ENCODE measurements around the gene MUL1. TPM values are rescaled to one million over a fixed set of nuclear protein-coding genes. Genes with fewer than 3 reads are reported as not detected.

Gene MUL1
- total RNA-seq, 1 donor from 2014 or later, result 28.2 TPM

GRCh38 chr1:20469406-20470076 is 38.4 kb downstream of the MUL1 start:
- H3K27ac Mint-ChIP-seq, result no peak overlapping the region
- H3K4me1 Mint-ChIP-seq, result peaks cover 13% of the 10 kb centered on the region
- H3K9me3 Mint-ChIP-seq, result no peaks in the 10 kb centered on the region
- H3K4me3 Mint-ChIP-seq, result no peak overlapping the region
- no peaks in the 10 kb centered on the region for H3K36me3 Mint-ChIP-seq
- no peak for TF ChIP-seq CTCF (IDR thresholded peaks at IDR 0.05; ENCODE audit: unreplicated experiment)
- H3K27me3 Mint-ChIP-seq (ENCODE audit: low read depth), result peaks cover 20% of the 10 kb centered on the region
- no peak for DNase-seq (ENCODE audit: low spot score in 2 of 2, unreplicated experiment in 2 of 2)

- peaks cover 28% of the 10 kb centered on the region for H3K27me3 Mint-ChIP-seq (ENCODE audit: low read depth)
Observed at GRCh38 chr1:20466273-20466672, 41.7 kb downstream of the MUL1 start.

GRCh38 chr1:20465187-20465586 is 42.8 kb downstream of the MUL1 start:
- no peak for TF ChIP-seq CTCF (IDR thresholded peaks at IDR 0.05; ENCODE audit: unreplicated experiment)
- no peak overlapping the region for H3K27ac Mint-ChIP-seq
- no peak overlapping the region for H3K4me3 Mint-ChIP-seq
- peaks cover 9% of the 10 kb centered on the region for H3K4me1 Mint-ChIP-seq
- no peaks in the 10 kb centered on the region for H3K36me3 Mint-ChIP-seq
- H3K9me3 Mint-ChIP-seq, result no peaks in the 10 kb centered on the region
- DNase-seq (ENCODE audit: low spot score in 2 of 2, unreplicated experiment in 2 of 2), result no peak
- peaks cover 30% of the 10 kb centered on the region for H3K27me3 Mint-ChIP-seq (ENCODE audit: low read depth)

More at GRCh38 chr1:20466273-20466672, 41.7 kb downstream of the MUL1 start:
- peaks cover 9% of the 10 kb centered on the region for H3K4me1 Mint-ChIP-seq
- H3K9me3 Mint-ChIP-seq, result no peaks in the 10 kb centered on the region
- no peak for DNase-seq (ENCODE audit: low spot score in 2 of 2, unreplicated experiment in 2 of 2)
- no peak overlapping the region for H3K27ac Mint-ChIP-seq
- H3K4me3 Mint-ChIP-seq, result no peak overlapping the region
- H3K36me3 Mint-ChIP-seq, result no peaks in the 10 kb centered on the region
- TF ChIP-seq CTCF (IDR thresholded peaks at IDR 0.05; ENCODE audit: unreplicated experiment), result no peak

- Mint-ChIP-seq H3K27ac (no peak overlapping the region), H3K9me3 (no peaks in the 10 kb centered on the region), H3K27me3 (ENCODE audit: low read depth) (peaks cover 27% of the 10 kb centered on the region), H3K36me3 (no peaks in the 10 kb centered on the region), H3K4me1 (peaks cover 9% of the 10 kb centered on the region), H3K4me3 (no peak overlapping the region)
- no peak for TF ChIP-seq CTCF (IDR thresholded peaks at IDR 0.05; ENCODE audit: unreplicated experiment)
- DNase-seq (ENCODE audit: low spot score in 2 of 2, unreplicated experiment in 2 of 2), result no peak
Observed at GRCh38 chr1:20463502-20463901, 44.4 kb downstream of the MUL1 start.

- H3K27ac Mint-ChIP-seq, result no peak overlapping the region
- no peak overlapping the region for H3K4me3 Mint-ChIP-seq
- no peak for DNase-seq (ENCODE audit: low spot score in 2 of 2, unreplicated experiment in 2 of 2)
- no peak for TF ChIP-seq CTCF (IDR thresholded peaks at IDR 0.05; ENCODE audit: unreplicated experiment)
- H3K9me3 Mint-ChIP-seq, result no peaks in the 10 kb centered on the region
- H3K27me3 Mint-ChIP-seq (ENCODE audit: low read depth), result peaks cover 29% of the 10 kb centered on the region
- H3K4me1 Mint-ChIP-seq, result peaks cover 9% of the 10 kb centered on the region
- H3K36me3 Mint-ChIP-seq, result no peaks in the 10 kb centered on the region
Observed at GRCh38 chr1:20462397-20462796, 45.6 kb downstream of the MUL1 start.
